Stimulated activated CD4-positive, alpha-beta T cell treated with anti-CD3 and anti-CD28 coated beads, Interleukin-2, amount 100 ng/mL, for 48 hours (primary cell): ENCODE results near the gene FGF5.
"Not testable (repeated sequence)": the region's sequence is repeated elsewhere in the genome, so short reads cannot be mapped to it uniquely, and the experiment has no call there.

Source experiments
- DNase-seq, 2 donors: peaks; one replicate each; pipeline ENCODE4 v3.0.0-alpha.2; 2020

FGF5 gene, protein sequence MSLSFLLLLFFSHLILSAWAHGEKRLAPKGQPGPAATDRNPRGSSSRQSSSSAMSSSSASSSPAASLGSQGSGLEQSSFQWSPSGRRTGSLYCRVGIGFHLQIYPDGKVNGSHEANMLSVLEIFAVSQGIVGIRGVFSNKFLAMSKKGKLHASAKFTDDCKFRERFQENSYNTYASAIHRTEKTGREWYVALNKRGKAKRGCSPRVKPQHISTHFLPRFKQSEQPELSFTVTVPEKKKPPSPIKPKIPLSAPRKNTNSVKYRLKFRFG

DNA sequence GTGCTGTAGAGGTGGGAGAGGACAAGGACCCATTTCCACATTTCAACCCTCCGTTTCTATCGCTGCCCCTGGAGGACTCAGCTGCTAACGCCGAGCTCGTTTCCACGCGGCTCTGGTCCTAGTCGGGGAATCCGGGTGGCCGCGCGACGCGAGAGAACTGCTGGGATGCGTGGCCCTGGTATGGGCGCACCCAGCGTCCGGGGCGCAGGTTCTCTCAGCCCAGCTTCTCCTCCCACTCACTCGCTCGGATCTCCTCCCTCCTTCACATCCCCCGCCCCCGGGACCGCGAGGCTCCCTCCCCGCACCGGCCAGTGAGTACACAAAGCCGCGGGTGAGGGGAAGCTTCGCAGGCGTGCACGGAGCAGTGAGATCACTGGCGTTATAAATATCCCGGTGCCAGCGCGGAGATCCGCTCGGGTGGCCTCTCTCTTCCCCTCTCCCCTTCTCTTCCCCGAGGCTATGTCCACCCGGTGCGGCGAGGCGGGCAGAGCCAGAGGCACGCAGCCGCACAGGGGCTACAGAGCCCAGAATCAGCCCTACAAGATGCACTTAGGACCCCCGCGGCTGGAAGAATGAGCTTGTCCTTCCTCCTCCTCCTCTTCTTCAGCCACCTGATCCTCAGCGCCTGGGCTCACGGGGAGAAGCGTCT lies at the start of gene FGF5:
FGF5 (plus strand) TSS at position 412 of the 649 bp plus-strand sequence; CDS start at position 573, 161 bp downstream.
- DNase-seq, result peak in 1 of 2 donors; percentile 6

DNA sequence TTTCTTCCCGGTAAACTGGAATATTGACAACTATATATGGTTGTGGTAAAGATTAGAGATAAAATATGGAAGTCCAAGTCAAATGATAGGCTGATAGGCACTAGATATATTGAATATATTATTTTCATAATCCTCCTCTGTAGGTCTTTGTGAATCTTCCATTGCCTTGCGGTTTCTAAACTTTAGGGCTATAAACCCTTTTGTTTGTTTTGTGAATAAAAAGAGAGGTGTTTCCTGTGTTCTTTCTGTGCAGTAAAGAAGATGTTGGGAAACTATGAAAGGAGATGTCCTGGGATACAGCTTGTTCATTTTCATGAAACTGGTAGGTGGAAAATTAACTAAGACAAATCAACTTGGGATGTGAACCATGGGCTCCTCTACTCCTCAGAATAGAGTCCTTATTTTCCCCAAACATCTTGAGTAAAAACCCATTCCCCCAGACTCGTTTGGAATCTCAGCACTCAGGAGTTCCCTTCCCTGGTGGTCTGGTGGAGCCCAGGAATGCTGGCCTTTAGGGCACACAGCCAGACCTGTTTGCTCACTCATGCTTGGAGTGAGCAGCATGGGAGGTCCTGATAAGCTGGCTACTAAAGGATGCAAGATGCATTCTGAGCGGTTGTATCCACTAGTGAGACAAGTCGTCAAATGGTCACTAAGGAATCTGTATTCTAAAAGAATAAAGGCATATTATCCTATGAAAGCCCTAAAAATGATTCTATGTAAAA lies 47.0 kb upstream of the FGF5 start:
- no peak for DNase-seq

DNA sequence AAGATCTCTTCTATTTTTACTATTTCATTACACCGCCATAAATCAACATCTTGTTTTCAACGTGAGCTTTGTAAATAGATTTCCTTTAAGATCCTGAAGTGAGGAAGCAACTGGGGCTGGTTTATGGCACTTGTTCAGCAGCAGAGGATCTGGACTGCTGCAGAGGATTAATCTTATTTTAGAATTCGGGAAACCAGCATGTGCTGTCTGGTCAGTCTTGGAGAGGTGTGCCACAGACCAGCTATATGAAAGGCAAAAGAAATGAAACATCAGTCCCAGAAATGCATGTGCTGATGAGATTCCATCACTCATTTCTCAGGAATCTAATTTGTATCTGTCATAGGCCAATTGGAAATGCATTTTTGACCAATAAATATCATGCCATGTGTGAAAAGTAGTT lies 45.8 kb upstream of the FGF5 start:
- DNase-seq, result no peak

DNA sequence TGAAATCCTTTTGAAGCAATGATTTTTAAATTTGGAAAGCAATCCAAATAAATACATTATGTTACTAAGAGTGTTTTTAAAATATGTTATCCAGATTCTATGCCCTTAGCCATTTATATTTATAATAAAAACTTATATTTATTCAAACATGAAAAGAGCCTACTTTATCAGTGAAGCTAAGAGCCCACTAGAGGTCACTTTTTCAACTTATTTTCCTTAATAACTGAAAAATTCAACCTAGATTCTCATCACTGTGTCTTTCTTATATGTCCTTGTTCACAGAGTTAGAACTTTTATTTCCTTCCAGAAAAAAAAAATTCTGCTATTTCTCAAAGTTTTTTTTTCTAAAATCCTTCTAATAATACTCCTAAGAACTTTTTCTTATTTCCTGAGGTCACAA lies 45.3 kb upstream of the FGF5 start:
- DNase-seq, result no peak

DNA sequence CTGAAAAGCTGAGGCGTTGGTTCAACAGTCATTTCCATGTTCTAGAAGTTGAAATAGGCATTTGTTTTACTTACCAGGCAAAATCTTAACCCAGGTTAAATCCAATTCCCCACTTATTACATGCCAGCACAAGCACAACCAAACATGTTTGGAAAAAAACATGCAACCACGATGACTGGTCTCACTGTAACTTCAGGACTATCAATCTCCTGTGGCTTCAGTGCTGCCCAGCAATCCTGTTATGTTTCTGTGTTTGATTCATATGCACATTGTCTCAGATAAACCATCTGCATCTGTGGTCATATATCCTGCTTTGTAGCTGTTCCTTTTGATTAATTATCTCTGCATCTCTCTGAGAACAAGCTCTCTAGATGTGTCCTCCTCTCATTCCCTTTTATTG lies 40.9 kb upstream of the FGF5 start:
- DNase-seq, result no peak

DNA sequence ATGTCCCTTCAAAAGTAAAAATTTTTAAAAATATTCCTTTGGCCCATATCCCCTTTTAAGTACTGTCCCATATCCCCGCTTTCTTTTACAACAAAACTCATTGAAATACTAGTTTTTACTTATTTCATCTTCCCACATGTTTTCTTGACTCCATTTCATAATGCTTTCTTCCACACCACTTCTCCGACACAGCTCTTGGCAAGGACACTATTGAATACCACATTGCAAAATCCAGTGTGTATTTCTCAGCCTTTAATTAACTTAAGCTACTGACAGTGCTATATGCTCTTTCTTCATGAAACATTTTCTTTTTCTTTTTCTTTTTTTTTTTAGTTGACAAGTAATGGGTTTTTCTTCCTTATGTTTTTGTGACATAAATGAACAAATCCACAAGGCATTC lies 40.4 kb upstream of the FGF5 start:
- DNase-seq, result no peak

DNA sequence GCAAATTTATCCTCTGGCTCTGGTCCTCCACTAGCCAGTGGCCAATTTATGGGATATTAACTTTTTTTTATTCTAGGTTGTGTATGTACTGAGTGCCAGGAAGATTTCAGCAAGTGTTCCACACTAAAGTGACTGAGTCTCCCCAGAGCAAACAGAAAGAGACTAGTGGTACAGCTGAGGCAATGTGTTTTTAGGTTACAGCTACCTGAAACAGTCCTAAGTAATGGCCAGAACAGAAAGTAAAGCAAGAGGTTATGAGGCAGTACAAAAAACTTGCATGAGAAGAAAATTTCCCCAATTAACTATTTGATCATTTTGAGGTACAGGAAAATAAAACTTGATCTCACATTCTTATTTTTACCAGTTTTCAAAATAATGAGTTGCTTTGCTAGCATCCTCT lies 38.0 kb upstream of the FGF5 start:
- no peak for DNase-seq

DNA sequence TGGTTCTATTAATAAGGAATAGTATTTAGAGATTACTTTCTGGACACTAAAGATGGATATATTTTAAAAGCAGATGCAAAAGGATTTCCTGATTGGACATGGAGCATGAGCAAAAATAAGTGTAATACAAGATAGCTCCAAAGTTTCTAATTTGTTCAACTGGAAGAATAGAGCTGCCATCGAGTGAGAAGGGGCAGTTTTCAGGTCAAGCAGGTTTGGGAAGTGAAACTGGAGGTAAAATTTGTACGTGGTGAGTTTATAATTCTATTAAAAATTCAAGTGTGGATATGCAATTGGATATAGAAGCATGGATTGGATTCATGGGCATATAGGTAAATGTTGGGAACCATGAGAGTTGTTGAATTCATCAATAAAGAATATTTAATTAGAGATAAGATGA lies 37.3 kb upstream of the FGF5 start:
- DNase-seq, result no peak

DNA sequence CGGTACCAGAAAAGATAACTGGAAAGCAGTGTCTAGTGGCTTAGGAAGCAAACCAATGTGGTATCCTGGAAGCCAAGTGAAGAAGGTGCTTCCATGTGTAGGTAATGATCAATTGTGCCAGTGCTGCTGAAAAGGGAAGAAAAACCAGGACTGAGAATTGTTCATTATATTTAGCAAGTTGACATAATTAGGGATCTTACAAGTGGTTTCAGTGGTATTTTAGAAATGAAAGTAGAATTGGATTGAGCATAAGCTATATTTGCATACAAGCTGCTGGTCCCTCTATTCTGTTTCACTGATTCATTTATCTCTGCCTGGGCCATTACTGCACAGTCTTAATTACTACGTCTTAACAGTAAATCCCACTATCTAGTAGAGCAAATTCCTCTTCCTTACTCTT lies 36.9 kb upstream of the FGF5 start:
- DNase-seq, result no peak

DNA sequence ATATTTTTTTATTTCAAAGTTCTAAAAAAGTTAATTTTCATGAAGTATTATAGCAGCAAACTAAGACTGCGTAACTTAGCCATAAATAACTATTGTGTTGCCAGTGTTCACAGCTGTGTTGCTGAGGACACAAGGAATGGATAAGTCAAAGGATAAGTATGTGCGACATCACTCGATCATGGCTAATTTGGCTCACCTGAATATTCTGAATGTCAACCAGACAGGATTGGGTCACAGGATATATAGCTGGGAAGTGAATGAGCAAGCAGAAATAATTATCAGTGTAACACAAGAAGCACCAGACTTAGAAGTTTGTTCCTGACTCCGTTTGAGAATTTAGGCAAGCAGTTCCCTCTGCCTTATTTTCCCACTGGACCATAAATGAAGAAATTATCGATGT lies 35.3 kb upstream of the FGF5 start:
- no peak for DNase-seq

DNA sequence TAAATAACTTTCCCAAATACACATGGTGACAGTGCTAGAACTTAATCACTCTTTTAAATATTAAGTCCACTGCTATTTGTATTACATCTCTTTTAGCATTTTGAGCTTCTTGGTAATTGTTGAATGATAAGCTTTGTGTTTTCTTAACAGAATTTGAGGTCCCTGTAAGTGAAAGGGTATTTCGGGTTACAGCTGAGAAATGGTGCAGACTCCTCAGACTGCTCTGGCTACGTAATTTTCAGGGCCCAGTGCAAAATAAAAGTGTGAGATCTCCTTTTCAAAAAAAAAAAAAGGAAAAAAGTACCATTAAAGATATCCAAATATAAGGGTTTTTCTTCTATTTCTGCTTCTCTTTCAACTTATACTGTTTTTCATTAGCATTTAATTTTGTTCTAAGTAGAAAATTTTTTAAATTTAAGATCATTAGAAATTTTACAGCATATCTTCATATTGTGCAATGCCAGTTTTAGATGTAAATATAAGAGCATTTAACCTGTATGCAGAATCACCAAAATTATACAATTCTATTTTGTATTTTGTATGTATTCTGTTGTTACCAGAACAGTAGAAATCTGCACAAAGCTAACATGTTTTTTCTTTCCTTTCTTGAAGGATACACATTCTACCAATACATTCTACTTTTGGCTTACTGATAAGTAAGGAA lies 33.6 kb upstream of the FGF5 start:
- no peak for DNase-seq

DNA sequence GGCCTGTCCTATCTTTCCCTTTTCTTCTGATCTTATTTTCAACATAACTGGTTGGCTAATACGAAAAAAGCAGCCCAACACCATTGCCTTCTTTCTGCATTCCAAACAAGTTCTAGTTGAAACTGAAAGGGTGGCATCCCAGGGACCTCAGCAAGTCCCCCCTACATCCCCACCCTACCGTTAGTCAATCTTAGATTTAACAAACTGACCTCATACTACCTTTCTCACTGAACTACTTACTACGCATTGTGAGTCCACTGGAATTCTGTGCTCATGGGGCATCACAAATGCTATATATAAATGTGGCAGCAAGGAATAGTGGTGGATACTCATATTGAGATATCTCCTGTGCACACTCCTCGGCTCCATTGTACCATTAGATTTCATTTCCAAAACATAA lies 33.1 kb upstream of the FGF5 start:
- DNase-seq, result no peak

DNA sequence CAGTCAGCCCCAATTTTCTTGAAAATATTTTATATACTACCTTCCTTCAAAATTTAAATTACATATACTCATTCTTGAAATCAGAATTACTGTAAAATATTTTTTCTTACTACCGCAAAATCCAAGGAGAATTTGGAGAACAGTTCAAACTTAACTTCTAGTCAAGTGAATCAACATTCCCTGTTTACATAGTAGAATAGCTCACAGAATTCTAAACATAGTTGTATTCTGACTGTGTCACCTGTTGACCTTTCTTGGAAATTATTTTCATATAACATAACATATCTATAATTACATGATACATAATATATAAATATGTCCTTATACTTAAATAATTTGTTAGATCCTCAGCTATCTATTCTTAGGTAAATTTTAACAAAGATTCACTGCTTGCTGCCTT lies 31.0 kb upstream of the FGF5 start:
- no peak for DNase-seq

DNA sequence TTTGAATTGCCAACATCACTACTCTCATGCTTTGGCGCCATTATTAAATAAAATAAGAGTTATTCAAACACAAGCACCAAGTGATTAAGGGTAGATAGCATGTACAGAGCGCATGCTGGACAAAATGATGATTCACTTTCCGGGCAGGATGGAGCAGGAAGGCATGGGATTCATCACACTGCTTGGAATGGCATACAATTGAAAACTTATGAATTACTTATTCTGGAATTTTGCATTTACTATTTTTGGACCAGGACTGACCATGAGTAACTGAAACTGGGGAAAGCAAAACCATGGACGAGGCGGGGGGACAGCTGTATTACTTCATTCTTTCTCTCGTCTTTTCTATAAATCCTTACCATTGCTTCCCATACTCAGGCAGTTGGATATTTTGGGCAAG lies 28.5 kb upstream of the FGF5 start:
- DNase-seq, result no peak

DNA sequence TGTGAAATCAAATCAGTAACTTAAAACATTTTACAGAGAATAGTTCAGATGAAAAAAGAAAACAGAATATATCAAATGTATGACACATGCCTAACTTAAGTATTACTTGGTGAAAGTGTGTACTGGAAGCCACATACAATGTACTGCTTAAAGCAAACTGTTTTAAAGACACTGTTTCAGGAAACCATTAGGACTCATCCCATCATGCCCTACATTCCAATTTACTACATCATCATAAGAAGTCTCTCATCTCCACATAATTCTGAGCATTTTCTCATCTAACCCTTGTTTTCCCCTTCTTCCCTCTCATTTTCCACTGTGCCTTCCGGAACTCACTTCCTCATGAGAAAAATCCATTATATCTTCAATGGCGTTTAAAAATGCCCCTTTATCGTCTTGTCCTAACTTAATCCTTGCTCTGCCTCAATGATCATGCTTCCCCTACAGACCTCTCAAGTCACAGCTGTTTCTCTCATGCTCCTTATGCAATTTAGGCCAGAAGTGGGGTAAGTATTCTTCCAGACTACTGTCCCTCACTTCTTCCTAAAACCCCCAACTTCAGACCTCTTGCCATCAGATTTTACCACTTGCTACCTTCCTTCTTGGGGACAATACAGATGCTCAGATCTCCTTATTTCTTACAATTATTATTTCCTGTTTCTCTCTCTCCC lies 26.8 kb upstream of the FGF5 start:
- DNase-seq, result no peak

DNA sequence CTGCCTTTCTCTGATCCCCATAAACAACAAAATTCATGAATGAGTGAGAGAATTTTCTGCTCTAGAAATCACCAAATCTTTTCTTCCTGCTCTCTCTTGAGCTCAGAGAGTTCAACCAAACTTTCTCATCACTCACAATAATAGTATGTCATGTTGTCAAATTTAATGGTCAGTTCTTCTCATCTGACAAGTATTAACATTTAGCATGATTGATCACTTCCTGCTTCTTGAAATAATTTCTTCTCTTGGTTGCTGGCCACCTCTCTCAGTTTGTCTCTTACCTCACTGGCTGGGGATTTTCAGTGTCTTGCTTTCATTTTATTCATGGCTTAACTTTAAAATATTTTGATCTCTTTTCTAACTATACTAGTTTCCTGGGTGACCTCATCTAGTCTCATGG lies 25.5 kb upstream of the FGF5 start:
- no peak for DNase-seq

DNA sequence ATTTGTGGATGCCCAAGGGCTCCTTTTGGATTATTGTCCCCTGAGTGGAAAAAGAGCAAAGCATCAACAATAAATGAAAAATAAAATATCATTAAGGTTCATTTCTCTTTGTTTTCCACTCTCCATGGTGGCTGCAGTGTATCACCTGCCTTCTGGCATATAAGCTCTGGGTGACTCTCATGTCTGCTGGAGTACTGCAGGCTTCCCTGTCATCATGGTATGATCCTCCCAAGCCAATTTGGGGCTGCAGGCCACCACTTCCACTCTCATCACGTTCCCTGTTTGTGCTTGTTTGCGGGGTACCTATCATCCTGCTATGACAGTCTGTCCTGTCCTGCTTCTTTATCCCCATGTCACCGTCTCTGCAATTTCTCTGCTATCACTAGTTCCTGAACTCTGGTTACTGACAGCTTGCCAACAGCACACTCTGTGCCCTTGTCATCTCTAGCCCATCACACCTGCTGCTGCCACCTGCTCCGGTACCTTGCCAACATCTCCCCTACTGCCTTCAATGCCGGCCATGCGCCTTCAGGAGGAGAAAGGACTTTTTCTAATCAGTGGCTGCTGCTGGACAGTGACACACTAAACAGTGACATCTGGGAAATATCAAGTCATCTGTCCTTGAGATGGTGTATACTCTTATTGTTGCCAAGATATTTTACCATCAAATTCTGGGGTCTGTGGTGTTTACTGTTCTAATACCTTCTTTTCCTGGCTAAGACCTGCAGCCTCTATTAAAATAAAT lies 23.0 kb upstream of the FGF5 start:
- no peak for DNase-seq

DNA sequence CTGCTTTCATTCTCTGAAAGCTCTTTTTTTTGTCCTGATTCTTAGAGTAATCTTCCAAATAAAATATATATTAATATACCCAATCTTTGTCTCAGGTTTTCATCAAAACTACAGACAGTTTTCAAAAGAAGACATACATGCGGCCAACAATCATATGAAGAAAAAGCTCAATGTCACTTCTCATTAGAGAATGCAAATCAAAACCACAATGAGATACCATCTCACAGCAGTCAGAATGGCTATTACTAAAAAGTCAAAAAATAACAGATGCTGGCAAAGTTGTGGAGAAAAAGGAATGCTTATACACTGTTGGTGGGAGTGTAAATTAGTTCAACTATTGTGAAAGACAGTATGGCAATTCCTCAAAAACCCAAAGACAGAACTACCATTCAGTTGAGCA lies 19.0 kb upstream of the FGF5 start:
- DNase-seq, result not testable (repeated sequence)

DNA sequence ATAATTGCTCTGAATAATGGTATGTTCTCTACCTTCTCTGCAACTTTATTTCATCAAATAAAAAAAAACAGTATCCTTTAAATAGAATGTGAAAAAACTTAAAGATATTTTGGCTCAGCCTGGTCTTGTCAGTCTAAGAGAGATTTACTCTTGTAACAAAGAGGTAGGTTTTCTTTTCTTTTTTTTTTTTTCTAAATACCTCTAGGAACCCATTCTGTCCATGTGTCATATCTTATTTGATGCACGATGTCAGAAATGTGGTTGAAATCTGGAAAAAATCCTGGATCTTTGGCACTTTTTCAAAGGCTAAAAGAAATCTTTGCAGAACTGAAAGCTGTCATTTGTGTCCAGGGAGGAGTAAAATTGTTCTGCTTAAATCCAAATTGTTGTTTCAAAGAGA lies 17.3 kb upstream of the FGF5 start:
- DNase-seq, result no peak

DNA sequence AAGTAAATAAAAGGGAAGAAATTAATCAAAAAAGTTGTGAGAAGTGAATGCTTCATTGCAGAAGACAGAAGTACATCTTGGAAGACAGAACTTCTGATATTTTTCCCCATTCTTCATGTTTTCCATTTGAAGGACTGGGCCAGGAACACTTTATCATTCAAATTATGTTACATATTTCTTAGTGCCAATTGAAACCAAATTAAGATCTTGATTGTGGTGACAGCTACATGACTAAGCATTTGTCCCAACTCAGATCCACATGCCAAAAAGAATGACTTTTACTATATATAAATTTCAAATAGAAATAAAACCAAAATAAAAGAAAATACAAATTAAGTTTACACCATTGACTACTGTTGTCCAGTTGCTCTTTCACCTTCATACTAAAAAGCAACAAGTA lies 14.0 kb upstream of the FGF5 start:
- no peak for DNase-seq

DNA sequence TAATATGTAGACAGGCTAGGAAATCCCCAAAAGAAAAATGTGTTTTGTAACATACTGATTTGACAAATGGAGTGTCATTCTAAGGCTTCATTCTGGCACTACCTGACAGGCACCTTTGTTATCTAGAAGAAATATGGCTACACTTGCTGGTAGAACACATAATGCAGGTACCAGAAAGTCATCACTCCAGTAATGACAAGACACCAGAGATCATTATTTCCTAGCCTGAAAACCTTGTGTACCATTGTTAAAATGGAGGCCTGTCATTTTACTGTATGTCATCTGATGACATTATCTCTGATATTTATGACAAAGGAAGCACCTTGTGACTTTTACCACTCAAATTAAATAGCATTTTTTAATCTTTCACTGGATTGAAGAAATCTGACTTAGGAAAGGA lies 13.5 kb upstream of the FGF5 start:
- DNase-seq, result no peak

DNA sequence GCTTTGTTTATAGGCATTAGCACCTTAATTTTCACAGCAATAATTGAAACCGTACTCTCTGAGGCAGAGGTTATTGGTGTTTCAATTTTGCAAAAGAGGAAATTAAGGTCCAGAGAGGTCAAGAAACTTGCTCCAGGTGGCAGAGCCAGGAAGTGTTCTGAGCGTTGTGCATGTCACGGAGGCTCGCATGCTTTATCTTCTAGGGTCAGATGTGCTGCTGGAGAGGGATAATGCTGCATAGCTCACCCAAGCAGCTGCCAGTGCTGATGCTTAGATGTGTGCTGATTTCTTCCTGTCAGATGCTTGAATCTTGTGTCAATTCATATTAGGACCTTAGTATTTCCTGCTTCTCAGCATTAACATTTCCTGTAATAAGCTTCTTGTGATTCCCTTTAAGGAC lies 13.0 kb upstream of the FGF5 start:
- no peak for DNase-seq

DNA sequence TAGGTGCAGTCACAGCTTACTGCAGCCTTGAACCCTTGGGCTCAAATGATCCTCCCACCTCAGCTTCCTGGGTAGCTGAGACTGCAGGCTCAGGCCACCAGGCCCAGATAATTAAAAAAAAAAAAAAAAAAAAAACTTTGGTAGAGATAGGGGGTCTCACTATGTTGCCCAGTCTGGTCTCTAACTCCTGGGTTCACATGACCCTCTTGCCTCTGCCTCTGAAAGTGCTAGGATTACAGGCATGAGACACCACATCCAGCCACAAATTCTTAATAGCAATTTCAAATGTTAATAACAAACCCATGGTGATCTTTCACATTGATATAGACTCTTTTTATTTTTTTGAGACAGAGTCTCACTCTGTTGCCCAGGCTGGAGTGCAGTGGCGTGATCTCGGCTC lies 12.3 kb upstream of the FGF5 start:
- no peak for DNase-seq
